ENCODE results near the gene RPUSD1. TPM values are rescaled to one million over a fixed set of nuclear protein-coding genes. Genes with fewer than 3 reads are reported as not detected.

The RPUSD1 gene
- total RNA-seq, 1 experiment from 2014 or later = 53.3 TPM

- no peaks in the 10 kb centered on the region for H3K4me1 ChIP-seq (replicated peaks; ENCODE audit: insufficient read depth)
- peaks cover 4% of the 10 kb centered on the region; the same call in 1 of the 2 replicates for H3K79me2 ChIP-seq (ENCODE audit: low read depth)
- H3K4me2 ChIP-seq = no peak overlapping the region
- no TSS peak for BruUV-seq (replicated peaks)
- H3K9me3 ChIP-seq (ENCODE audit: insufficient read depth, low read depth) = no peaks in the 10 kb centered on the region
- no peak overlapping the region for H3K27ac ChIP-seq
- no peak overlapping the region for H3K4me3 ChIP-seq
- H4K20me1 ChIP-seq (ENCODE audit: insufficient read depth) = peaks cover 13% of the 10 kb centered on the region; the same call in 1 of the 2 replicates
- peaks cover 34% of the 10 kb centered on the region for H3K27me3 ChIP-seq (ENCODE audit: insufficient read depth, low read depth)
- no peak for DNase-seq
- H3F3A ChIP-seq (ENCODE audit: insufficient read depth, low read depth) = peaks cover 16% of the 10 kb centered on the region; the same call in 1 of the 2 replicates
- CTCF ChIA-PET = no interaction called here
- no peaks in the 10 kb centered on the region for H3K9me2 ChIP-seq (ENCODE audit: insufficient read depth)
- TF ChIP-seq CTCF (conservative IDR thresholded peaks at IDR 0.05) (no peak), EZH2 (IDR thresholded peaks at IDR 0.05; ENCODE audit: low read depth) (no peak)
- H3K36me3 ChIP-seq (ENCODE audit: low read depth) = no peaks in the 10 kb centered on the region; the same call in 1 of the 2 replicates
- intact Hi-C loops (cut with micrococcal nuclease; ENCODE audit: unreplicated experiment) = no loop called here
- no peak overlapping the region for H2AFZ ChIP-seq
- POLR2A ChIA-PET (ENCODE audit: unreplicated experiment) = no interaction called here
Observed at GRCh38 chr16:781346-782010, 6.7 kb downstream of the RPUSD1 start.

- peaks cover 34% of the 10 kb centered on the region for H3K27me3 ChIP-seq (ENCODE audit: insufficient read depth, low read depth)
- TF ChIP-seq CTCF (conservative IDR thresholded peaks at IDR 0.05) = no peak
- no peak for TF ChIP-seq EZH2 (IDR thresholded peaks at IDR 0.05; ENCODE audit: low read depth)
- H3K79me2 ChIP-seq (ENCODE audit: low read depth) = no peaks in the 10 kb centered on the region
- no peaks in the 10 kb centered on the region for H3K4me1 ChIP-seq (replicated peaks; ENCODE audit: insufficient read depth)
- CTCF ChIA-PET = no interaction called here
- DNase-seq = no peak
- H3K36me3 ChIP-seq (ENCODE audit: low read depth) = no peaks in the 10 kb centered on the region
- H3K27ac ChIP-seq = no peak overlapping the region
- POLR2A ChIA-PET (ENCODE audit: unreplicated experiment) = no interaction called here
- no peak overlapping the region for H3K4me3 ChIP-seq
- H3K4me2 ChIP-seq = no peak overlapping the region
- intact Hi-C loops (cut with micrococcal nuclease; ENCODE audit: unreplicated experiment) = no loop called here
- H3K9me3 ChIP-seq (ENCODE audit: insufficient read depth, low read depth) = no peaks in the 10 kb centered on the region
- no TSS peak for BruUV-seq (replicated peaks)
- H2AFZ ChIP-seq = no peak overlapping the region
- peaks cover 7% of the 10 kb centered on the region; the same call in 1 of the 2 replicates for H4K20me1 ChIP-seq (ENCODE audit: insufficient read depth)
- no peaks in the 10 kb centered on the region for H3K9me2 ChIP-seq (ENCODE audit: insufficient read depth)
- peaks cover 15% of the 10 kb centered on the region; the same call in 1 of the 2 replicates for H3F3A ChIP-seq (ENCODE audit: insufficient read depth, low read depth)
Observed at GRCh38 chr16:780296-780695, 7.9 kb downstream of the RPUSD1 start.

DNA sequence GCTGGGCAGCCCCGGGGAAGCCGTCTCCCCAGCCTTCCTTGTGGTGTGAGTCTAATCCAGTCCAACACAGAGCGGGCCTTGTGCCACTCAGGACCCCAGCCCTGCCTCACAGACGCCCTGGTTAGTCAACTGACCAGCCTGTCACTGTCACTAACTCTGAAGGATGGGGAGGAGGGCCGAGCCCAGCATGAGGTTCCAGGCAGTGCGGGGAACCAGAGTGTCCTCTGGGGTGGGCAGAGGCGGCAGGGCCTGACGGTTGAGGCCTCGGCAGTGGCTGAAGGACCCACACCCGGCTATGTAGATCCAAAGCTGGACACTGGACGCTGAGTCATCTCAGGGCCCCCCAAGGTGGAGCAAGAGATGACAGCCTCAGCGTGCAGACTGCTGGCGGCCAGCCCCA is 8.6 kb downstream of the RPUSD1 start:
- ChIA-PET CTCF (no interaction called here), POLR2A (ENCODE audit: unreplicated experiment) (no interaction called here)
- H3K79me2 ChIP-seq (ENCODE audit: low read depth) = no peaks in the 10 kb centered on the region
- TF ChIP-seq CTCF (conservative IDR thresholded peaks at IDR 0.05) (no peak), EZH2 (IDR thresholded peaks at IDR 0.05; ENCODE audit: low read depth) (no peak)
- no peak overlapping the region for H3K27ac ChIP-seq
- no peak overlapping the region for H2AFZ ChIP-seq
- H3K9me2 ChIP-seq (ENCODE audit: insufficient read depth) = no peaks in the 10 kb centered on the region
- intact Hi-C loops (cut with micrococcal nuclease; ENCODE audit: unreplicated experiment) = no loop called here
- no peaks in the 10 kb centered on the region for H3K9me3 ChIP-seq (ENCODE audit: insufficient read depth, low read depth)
- H3F3A ChIP-seq (ENCODE audit: insufficient read depth, low read depth) = peaks cover 8% of the 10 kb centered on the region; the same call in 1 of the 2 replicates
- no peaks in the 10 kb centered on the region for H3K4me1 ChIP-seq (replicated peaks; ENCODE audit: insufficient read depth)
- no peaks in the 10 kb centered on the region for H3K36me3 ChIP-seq (ENCODE audit: low read depth)
- no peaks in the 10 kb centered on the region; the same call in 1 of the 2 replicates for H4K20me1 ChIP-seq (ENCODE audit: insufficient read depth)
- DNase-seq = no peak
- H3K27me3 ChIP-seq (ENCODE audit: insufficient read depth, low read depth) = peaks cover 34% of the 10 kb centered on the region
- no peak overlapping the region for H3K4me3 ChIP-seq
- H3K4me2 ChIP-seq = no peak overlapping the region
- no TSS peak for BruUV-seq (replicated peaks)

Measured in PC-9 (cell line).